Measurements from ENCODE around the gene ARL4D.

Gene ARL4D

DNA sequence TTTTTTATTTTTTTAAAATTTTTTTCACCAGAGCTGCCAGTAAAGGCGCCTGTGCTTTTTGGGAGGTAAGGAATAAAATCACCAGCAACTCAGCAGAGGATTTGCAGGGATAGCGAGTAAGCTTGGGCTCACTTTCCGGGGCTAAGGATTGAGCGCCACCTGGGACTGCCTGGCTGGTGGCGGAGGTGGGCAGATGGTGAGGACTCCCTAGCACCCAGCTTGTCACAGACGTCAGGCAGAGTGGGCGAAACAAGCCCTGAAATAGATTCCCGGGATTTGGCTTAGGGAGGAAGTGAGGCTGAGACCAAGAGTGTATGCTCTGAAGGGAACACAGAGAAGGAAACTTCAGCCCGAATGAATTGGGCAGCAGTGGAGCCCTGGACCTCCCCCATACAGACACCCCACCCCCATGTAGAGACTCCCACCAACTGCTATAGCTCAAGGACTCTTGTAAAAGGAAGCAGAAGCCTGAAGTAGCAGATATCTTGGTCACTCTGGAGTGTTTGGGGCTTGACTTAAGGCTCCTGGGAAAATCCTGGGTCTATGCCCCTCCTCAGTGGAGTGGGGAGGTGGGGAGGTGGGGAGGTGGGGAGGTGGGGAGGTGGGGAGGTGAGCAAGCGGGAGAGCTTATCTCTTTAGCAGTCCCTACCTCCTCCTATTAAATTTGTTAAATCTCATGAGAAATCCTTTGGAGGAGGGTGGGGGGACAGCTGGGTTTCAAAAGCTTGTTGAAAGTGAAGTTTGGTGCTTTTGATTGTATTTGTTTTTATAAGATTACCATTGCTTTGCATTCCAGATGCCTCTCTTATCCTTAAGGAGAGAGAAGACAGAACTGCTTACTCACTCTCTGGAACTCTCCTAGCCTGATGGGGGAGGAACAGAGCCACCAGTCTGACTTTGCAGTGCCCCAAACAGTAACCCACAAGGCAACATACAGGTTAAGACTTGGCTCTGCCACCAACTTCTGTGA lies 8.2 kb downstream of the ARL4D start:
- no peak for DNase-seq (ENCODE audit: low spot score)
- TF ChIP-seq, protein P1, sequence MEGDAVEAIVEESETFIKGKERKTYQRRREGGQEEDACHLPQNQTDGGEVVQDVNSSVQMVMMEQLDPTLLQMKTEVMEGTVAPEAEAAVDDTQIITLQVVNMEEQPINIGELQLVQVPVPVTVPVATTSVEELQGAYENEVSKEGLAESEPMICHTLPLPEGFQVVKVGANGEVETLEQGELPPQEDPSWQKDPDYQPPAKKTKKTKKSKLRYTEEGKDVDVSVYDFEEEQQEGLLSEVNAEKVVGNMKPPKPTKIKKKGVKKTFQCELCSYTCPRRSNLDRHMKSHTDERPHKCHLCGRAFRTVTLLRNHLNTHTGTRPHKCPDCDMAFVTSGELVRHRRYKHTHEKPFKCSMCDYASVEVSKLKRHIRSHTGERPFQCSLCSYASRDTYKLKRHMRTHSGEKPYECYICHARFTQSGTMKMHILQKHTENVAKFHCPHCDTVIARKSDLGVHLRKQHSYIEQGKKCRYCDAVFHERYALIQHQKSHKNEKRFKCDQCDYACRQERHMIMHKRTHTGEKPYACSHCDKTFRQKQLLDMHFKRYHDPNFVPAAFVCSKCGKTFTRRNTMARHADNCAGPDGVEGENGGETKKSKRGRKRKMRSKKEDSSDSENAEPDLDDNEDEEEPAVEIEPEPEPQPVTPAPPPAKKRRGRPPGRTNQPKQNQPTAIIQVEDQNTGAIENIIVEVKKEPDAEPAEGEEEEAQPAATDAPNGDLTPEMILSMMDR (IDR thresholded peaks at IDR 0.05): no peak
- Histone ChIP-seq H3K4me3 (no peak overlapping the region), H3K27ac (peak overlapping the region in 1 of 2 donors; percentile 56)

DNA sequence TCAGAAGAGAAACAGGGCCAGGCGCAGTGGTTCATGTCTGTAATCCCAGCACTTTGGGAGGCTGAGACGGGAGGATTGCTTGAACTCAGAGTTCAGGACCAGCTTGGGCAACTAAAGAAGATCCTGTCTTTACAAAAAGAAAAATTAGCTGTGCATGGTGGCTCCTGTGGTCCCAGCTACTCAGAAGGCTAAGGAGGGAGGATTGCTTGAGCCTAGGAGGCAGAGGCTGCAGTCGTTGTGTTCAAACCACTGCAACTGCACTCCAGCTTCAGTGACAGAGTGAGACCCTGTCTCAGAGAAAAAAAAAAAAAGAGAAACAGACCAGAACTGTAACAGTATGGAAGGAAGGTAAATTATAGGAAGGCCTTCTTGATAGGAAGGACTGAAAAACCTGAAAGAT lies 10.3 kb downstream of the ARL4D start:
- H3K4me3 ChIP-seq: no peak overlapping the region
- TF ChIP-seq, protein P1 (IDR thresholded peaks at IDR 0.05): no peak
- DNase-seq (ENCODE audit: low spot score): no peak

DNA sequence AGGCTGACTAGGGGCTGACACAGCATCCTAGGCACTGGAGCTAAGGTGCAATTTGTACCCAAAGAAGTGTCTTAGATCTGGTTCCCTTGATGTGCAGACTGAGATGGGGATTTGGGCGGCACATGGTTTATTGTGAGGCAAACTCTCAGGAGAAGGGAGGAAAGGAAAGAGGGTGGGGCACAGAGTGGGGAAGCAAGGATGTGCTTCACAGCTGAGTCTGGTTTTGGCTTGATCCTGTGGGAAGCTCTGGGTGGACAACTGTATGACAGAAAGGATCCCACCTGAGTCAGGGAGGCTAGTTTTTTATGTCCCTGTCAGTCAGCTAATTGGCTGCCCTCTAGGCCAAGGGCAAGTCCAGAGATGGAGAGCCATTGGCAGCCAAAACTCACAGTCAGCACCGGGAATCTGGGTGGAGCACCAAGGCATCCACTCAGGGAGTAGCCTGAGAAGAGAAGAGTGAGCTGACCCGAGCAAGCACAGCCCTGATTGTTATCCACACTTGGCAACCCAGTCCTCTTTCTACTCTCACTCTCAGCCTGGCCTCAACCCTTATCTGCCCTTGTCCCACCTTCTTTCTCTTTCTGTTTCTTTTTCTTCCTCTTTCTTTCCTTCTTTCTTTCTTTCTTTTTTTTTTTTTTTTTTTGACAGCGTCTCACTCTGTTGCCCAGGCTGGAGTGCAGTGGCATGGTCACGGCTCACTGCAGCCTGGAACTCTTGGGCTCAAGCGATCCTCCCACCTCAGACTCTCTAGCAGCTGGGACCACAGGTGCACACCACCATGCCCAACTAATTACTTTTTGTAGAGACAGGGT lies 12.0 kb downstream of the ARL4D start:
- no peak overlapping the region for H3K4me3 ChIP-seq
- H3K27ac ChIP-seq: peak overlapping the region in 1 of 2 donors; percentile 65
- DNase-seq (ENCODE audit: low spot score): no peak
- TF ChIP-seq, protein P1 (IDR thresholded peaks at IDR 0.05): no peak

More for the DNA sequence above, 10.3 kb downstream of the ARL4D start:
- no peak overlapping the region for H3K27ac ChIP-seq

DNA sequence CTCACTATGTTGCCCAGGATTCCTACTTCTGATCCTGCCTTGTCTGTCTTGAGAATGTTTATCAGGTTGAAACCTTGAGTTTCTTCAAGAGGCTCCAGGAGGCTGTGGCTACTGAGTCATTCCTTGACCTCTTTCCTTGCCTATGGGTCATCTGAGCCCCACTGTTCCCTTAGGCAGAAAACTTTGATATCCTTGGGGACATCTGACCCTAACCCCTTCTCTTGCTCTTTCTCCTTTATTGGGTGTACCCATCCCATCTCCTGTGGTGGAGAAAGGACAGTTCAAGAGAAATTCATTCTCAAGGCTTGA lies 12.5 kb downstream of the ARL4D start:
- peak overlapping the region in 1 of 2 donors; percentile 65 for H3K27ac ChIP-seq
- DNase-seq (ENCODE audit: low spot score): no peak
- TF ChIP-seq, protein P1 (IDR thresholded peaks at IDR 0.05): no peak
- H3K4me3 ChIP-seq: no peak overlapping the region

DNA sequence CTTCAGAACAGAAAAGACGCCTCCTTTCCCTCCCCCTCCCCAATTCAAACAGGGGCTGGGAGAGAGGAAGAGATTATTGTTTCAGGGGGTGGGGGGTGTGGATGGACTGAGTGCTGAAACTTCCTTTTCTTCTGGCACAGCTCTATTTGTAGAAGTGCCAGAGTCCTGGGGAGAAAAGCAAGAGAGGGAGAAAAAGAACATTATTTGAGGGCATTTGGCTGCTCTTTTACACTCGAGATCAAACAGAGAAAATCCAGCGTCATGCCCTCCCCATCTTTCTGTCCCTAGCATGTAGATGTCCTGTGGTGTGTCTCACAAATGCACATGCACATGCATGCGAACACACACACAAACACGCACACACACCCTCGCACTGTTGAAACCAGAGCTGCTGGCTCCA lies 13.0 kb downstream of the ARL4D start:
- TF ChIP-seq, protein P1 (IDR thresholded peaks at IDR 0.05): no peak
- DNase-seq (ENCODE audit: low spot score): no peak
- peak overlapping the region in 1 of 2 donors; percentile 65 for H3K27ac ChIP-seq
- no peak overlapping the region for H3K4me3 ChIP-seq

DNA sequence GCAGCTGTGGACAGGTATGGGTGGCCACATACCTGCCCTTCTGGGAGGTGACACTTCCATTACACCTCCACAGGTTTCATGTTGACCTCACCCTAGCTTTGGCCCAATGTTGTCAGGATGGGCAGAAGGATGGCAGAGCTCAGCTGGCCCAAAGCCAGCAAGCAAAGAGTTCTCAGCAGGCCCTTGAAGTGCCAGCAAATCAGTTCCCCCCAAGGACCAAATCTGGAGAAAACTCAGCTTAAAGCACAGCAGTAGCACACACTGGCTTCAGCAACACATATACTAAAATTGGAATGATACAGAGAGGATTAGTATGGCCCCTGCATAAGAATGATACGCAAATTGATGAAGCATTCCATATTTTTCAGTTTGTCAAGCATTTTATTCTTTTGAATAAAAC lies 13.4 kb downstream of the ARL4D start:
- TF ChIP-seq, protein P1 (IDR thresholded peaks at IDR 0.05): no peak
- Histone ChIP-seq H3K4me3 (no peak overlapping the region), H3K27ac (peak overlapping the region in 1 of 2 donors; percentile 65)
- no peak for DNase-seq (ENCODE audit: low spot score)
